ENCODE data around the gene SLAMF1.

SLAMF1 gene

DNA sequence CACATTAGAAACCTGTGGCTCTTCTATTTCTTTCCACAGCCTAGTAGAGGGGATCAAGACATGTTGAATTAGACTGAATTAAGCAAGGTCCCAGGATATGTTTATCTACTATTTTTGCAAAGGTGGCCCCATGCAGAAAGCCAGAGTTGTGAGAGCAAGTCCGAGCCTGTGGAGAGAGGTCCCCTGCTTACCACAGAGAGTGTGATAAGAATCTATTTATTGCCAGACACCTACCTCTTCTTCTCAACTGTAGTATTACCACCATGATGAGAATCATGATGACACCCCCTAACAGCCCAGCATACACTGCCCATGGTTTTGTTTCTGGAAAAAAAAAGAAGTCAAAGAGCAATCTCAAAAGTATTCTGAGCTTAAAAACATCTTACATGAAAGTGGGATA lies 23.0 kb downstream of the SLAMF1 start:
- DNase-seq: no peak

DNA sequence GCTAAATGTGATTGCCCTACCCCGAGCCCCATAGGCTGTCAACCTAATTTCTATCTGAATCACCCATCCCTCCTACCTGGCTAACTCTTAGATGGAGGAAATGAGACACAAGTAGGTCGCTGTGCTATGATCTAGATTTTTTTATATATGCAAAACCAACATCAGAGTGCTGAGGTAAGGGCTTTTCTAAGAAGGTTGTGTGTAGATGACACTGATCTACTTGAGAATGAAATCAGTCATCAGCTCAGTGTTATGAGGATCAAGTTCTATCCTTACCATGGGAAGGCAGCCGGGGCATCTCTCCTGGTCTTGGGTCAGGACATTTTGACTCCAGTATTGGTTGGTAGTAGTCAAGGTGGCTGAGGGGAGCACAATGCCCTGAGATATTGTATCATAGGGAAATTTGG lies 23.6 kb downstream of the SLAMF1 start:
- DNase-seq: no peak

DNA sequence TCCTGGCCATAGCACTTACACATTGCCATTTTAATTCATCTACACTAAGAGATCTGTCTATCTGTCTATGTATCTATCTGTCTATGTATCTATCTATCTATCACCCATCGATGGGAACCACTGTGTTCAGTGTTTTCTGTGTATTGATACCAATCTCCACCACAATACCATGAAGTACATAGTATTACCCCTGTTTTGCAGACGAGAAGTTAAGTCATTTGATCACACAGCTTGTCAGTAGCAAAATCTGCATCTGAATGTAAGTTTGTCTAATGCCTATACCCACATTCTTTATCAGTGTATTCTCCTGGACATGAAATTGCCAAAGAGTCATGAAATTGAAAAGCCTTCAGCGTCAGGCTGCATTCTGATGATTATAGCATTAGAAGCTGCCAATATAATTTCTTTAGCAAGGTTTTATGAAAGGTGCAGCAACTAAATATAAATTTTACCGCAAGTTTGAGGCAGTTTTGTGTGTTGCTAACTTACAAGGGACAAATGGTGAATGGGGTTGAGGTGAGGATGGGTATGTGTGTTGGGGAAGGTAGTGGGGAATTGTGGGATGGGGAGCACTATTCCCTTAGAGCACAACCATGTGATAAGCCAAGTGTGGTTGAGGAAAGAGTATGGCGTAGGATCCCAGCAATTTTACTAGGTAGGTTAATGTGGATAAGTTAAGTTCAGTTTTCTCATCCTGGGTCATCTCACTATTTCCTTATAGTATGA lies 24.2 kb downstream of the SLAMF1 start:
- DNase-seq: no peak

DNA sequence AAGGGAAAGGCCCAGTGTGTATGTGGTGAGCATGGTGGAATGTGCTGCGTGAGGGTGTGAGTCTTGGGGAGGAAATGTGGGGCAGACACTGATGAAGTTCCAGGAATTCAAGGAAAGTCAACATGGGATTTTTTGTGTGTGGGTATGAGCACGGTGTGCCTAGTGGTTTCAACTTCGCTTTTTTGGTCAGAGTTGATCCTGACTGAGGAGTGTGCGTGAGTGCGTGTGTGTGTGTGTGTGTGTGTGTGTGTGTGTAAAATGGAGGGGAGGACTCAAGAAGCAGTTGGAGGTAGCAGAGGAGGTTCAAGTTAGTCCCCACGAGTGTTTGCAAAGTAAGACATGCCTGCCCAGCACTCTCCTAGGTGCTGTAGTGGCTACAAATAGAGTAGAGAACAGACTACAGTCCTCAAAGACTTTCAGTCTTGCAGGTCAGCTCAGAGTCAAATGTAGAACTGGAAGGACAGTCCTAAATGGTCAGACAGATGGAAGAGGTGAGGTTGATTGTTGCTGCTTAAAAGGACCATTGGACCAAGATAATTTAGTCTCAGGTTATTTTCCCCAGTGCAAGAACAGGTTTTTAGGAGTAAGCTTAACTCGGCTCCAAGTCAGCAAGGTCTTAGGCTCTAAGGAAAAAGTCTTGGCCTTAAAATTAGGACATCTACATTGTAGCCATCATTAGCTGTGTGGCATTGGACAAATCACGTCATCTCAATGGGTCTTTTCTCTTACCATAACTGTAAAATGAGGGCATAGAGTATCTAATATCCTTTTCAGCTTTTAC lies 25.0 kb downstream of the SLAMF1 start:
- DNase-seq: peak in 1 of 2 donors; percentile 31

DNA sequence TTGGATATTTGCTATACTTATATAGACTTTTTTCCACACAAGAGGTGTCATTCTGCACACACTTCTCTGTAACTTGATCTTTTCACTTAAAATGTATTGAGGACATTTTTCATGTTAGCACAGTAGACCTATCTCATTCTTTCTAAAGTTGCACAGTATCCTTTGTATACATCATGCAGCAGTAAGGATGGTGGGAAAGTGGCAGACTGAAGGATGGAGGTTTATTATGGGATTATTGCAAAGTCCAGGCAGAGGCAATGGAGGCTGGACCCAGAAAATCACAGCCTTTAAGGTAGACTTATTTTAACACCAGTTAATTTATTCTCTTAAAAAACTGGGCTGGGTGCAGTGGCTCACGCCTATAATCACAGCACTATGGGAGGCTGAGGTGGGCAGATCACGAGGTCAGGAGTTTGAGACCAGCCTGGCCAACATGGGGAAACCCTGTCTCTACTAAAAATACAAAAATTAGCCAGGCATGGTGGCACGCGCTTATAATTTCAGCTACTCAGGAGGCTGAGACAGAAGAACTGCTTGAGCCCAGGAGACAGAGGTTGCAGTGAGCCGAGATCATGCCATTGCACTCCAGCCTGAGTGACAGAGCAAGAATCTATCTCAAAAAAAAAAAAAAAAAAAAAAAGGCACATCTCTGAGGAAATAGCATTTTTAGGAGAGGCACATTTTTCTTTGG lies 25.8 kb downstream of the SLAMF1 start:
- no peak for DNase-seq

DNA sequence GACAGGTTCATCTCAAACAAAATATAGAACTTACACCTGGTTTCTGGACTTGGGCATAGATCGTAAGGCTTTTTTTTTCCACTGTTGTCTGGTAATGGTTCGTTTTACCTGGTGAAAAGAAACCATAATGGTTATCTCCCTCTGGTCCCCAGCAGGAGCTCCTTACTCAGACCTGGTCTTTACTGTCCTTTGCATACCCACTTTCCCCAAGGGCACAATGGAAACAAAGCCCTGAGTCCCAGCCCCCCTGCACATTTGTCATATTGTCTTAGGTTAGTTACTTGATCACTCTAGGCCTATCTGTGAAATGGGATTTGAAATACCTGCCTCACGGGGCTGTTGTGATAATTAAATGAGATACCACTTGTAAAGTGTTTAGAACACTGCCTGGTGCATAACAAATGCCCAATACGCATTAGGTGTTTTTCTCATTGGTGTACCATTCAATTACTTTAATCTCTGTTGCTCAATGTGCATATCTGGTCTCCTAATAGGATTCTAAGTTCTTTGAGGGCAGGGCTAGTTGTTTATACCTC lies 27.0 kb downstream of the SLAMF1 start:
- DNase-seq: no peak

DNA sequence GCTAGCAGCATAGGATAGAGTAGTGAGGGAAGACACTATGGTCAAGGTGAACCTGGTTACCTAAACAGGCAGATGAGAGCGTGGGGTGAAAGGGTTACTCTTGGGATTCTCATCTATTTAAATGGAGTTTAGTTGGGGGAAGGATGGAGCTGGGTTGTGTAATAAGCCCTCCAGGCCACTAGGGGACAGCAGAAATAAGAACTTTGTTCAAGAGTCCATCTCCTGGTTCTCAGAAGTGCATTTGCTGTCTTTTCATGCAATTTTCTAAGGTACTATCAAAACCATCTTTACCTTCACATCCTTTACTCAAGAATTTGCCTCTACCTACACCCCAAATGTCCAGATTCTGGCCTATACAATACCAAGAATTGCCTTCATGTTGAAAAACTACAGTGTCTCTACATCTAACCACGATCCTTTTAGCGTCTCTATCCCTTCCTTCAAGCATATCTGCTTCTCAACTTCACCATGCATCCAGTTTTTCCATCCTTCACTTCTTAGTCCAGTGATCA lies 28.0 kb downstream of the SLAMF1 start:
- peak; percentile 49 to 50 for DNase-seq

DNA sequence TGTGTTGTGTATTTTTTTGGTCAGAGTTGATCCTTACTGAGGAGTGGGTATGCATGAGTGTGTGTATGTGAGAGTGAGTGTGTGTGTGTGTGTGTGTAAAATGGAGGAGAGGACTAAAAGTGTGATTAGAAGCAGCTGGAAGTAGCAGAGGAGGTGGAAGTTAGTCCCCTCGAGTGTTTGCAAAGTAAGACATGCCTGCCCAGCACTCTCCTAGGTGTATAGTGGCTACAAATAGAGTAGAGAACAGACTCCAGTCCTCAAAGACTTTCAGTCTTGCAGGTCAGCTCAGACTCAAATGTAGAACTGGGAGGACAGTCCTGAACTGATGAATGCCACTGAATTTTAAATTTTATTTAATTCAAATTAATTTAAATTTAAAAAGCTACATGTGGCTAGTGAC lies 28.5 kb downstream of the SLAMF1 start:
- no peak for DNase-seq

DNA sequence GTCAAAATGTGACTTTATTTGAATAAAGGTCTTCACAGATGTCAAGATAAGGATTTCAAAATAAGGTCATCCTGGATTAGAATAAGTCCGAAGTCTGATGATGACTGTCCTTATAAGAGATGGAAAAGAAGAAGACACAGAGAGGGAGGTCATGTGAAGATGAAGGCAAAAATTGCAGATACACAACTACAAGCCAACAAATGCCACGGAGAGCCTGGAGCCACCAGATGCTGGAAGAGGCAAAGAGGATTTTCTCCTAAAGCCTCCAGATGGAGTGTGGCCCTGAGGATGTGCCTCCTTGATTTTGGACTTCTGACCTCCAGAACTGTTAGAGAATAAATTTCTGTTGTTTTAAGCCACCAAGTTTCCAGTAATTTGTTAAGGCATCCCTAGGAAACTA lies 31.2 kb downstream of the SLAMF1 start:
- no peak for DNase-seq

DNA sequence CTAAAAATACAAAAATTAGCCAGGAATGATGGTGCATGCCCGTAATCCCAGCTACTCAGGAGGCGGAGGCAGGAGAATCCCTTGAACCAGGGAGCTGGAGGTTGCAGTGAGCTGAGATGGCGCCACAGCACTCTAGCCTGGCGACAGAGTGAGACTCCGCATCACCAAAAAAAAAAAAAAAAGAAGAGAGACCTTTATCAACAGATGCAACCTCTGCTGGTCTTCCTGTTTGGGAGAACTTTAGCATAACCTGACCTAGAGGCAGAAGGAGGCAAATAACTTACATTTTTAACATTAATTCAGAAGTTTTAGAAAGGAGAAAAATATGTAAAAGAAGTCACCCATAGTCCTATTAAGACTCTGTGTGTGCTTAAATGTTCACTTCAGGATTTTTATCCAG lies 32.4 kb downstream of the SLAMF1 start:
- DNase-seq: no peak

DNA sequence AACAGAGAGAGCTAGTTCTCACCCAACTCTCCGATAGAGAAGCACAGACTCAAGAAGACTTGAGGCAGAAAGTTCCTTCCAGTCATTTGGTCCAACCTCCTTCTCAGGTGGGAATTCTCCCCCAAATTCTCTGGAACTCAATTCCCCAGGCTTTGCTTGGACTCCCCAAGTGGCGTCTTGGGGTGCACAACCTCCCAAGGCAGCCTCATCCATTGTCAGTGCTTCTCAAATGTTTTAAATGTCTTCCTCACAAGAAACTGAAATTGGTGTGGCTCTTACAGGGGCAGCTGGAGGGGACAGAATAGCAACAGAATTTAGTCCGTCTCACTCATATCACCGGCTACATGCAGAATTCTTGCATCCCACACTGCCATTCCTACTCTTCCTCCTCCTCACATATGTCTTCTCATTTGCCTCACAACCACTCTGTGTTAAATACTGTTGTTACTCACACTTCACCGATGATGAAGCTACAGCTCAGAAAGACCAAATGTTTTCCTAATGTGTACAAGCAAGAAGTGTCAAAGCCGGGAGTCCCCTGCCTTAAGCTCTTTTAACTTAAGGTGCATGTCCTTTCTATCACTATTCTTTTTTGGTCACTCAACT lies 34.1 kb downstream of the SLAMF1 start:
- DNase-seq: no peak

DNA sequence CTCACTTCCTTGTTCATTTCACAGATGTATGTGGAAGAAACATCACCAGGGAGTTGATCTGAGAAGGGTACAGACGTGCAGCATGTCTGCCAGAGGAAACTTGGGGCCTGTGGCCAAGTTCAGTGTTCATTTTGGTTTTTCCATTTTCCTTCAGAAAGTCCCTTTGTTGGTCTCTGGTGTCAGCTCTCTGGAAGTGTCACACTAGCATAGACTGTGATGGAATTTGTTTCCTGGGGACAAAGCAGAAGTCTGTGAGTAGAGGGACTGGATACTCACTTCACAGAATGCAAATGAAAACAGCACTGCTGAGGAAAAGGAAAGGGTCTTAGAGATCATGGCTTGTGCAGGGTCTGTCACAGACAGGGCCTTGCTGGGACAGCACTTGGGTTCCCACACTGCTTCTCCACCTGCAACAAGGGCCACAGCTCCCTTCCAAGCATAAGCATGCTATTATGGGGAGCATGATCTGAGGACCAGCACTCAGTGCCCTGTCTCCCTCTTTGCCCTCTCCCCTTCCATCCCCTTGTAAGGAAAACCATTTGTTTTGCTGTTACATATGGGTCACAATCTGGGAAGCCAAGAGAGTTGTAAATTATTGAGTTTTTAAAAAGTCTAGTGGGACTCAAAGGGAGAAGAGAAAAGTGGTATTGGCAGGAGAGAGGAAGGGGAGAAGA lies 36.1 kb downstream of the SLAMF1 start:
- DNase-seq: no peak

DNA sequence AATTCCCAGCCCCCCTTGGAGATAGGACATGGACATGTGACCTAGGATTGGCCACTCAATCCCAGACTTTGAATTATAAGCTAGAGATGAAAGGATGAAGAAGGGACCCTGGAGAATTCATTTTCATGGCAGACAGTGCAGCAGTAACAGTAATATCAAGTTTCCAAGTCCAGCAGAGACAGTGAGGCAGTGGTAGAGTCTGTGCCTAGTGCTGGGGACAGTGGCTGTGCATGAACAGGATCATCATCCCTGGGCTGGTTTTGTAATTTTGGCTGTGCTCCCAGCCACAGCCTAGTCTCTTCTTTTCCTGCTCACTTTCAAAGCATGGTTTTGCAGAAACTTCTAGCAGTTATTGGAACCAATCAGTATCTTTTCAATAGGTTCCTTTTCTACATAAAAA lies 37.9 kb downstream of the SLAMF1 start:
- no peak for DNase-seq

DNA sequence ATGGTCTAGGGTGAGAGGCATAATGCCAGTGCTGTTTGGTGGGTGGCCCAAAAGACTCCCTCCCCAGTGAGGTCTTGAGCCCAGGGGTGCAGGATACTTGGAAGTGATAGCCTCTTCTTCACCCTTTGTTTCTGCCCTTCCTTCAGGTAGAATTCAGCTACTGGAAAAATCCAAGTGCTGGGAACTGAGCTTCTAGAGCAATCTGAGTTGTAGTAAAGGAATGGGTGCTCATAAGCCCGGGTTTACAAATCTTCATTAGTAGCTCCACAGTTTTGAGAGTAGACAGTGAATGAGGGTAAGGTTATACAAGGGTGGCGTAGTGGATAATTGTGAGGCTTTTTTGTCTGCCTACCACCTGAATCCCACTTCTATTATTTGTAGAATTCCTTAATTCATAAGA lies 38.3 kb downstream of the SLAMF1 start:
- no peak for DNase-seq

DNA sequence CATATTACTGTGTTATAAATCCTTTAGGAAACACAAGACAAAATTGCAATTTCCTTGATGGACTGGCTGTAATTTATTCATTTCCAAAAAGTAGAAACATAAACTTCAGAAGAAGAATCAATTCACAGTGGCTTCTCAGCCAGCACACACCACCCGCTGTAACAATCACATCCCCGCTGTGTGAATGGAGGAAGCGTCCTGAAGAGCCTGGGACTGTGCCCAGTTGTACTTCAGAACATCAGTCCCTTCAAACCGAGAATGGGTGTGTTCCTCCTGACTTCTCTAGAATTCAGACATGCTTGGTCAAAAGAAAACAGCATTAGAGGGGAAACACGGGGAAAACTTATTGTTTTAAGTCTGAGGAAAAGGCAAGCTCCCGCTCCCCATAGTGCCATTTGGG lies 38.8 kb downstream of the SLAMF1 start:
- no peak for DNase-seq

DNA sequence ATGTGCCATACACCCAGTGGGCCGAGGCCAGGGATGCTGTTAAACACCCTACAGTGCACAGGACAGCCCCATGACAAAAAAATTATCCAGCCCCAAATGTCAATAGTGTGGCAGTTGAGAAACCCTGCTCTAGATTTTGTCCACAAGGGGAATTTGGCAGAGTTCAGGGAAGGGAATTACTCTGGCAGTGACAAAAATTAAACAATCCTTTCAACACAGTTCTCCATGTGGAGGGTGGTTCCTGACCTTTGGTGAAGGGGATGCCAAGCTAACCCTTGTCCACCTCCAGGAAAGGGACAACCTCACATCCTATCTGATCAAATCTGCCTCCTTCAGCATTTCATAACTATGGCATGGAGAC lies 39.2 kb downstream of the SLAMF1 start:
- DNase-seq: no peak

DNA sequence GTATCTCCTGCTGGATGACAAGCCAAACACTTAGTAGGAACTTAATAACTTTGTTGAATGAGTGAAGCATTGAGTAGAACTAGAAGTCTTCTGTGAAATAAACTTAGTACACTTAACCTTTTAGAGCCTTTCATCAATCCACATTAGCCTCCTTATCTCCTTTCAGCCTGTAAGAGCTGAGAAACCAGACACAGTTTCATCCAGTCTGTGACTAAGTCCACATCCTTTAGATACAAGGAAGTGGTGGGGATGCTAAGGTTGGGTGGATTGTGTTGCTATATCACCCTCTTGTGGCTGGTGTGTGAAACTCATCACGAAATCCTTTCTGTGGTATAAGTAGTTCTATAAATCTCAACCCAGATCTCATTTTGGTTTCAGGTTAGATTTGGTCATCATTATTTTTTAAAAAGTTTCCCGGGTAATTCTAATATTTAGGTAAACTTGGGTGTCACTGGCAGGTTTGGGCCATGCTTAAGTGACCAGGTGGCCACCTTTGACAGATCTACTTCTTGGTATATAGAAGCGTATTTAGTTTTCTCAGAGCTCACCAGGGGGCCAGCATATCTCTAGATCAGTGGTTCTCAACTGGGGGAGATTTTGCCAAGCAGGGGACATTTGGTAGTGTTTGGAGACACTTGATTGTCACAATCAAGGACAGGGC lies 39.7 kb downstream of the SLAMF1 start:
- DNase-seq: peak; percentile 87 to 90

DNA sequence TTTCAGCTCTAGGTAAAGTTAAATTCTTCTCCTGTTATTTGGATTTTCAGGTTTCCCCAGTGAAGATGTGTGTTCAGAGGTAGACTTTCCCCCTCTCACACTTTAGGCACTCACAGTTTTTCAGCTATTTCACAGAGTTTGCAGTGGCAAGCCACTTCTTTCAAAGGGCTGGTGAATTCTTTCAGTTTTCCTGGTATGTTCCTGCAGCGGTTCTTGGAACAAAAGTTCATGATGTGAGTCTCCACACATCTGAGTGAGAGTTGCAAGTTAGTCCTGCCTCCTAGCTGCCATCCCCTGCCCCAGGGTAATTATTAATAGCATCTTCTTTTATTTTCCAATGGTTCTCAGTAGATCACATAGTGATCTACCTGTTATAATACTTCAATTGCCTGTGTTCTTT lies 40.2 kb downstream of the SLAMF1 start:
- no peak for DNase-seq

DNA sequence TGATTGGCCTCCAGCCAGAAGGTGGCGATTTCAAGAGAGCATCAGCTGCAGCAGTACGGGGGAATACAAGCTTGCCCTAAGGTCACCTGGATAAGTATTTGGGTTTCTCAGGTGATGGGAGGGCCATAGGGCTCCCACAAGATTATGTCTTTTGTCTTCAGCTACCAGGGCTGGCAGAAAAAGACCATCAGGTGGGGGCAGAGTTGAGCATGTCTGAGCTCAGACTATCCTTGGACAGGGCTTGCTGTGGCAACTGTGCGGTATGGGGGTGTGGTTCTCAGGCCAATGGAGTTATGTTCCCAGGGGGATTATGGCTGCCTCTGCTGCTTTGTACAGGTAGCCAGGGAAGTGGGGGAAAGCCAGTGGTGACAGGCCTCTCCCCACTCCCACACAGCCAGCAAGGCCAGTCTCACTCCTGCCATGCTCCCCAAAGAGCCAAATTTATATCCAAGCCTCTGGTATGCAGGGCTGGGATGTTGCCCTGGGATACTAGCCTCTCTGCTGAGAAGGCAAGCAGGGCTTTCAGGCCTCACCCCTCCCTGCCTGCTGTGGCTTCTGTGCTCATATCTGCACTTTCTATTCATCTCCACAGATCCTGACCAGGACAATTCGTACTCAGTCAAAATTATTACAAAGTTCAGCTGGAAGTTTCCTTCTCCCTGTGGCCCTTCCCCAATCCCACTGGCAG lies 40.9 kb downstream of the SLAMF1 start:
- no peak for DNase-seq

DNA sequence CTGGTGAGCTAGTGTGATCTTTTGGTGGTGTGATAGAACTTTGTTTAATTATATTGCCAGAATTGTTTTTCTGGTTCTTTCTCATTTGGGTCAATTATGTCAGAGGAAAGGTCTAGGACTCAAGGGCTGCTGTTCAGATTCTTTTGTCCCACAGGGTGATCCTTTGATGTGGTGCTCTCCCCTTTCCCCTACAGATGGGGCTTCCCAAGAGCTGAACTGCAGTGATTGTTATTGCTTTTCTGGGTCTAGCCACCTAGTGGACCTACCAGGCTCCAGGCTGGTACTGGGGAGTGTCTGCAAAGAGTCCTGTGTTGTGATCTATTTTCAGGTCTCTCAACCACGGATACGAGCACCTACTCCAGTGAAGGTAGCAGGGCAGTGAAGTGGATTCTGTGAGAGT lies 41.6 kb downstream of the SLAMF1 start:
- DNase-seq: no peak

DNA sequence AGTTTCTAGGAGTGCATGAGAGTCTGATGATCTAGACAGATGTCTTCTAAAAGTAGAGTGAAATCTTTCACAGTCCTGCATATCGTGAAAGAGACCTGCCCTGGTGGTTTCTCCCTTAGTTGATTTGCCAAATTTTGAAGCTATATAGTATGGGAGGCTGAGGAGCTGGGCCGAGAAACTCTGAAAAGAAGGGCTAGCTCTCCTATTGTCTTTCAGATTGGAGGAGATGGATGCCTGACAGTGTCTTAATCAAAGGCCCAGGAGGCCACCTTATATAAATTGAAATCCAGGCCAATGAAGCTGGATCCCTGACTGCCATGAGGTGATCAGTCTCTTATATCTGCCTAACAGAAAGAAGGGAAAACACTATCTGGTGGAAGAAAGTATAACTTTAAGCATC lies 49.1 kb downstream of the SLAMF1 start:
- DNase-seq: no peak
